H9 (cell line): ENCODE data around the gene ELAPOR1. TPM values are rescaled to one million over a fixed set of nuclear protein-coding genes. Genes with fewer than 3 reads are reported as not detected.

Experiments used
- DNase-seq: peaks from one replicate; pipeline ENCODE4 v3.0.0-alpha.2; 2017
- H2AFZ ChIP-seq: one replicate; pipeline ENCODE4 v1.6.1; 2013; ENCODE audit warnings: mild to moderate bottlenecking, low read length, control low read depth, moderate library complexity
- H2AK5ac ChIP-seq: 2 replicates; pipeline ENCODE4 v1.6.1; 2013; ENCODE audit warnings: low read length, control low read depth, mixed read lengths; ENCODE audit not compliant: insufficient read length
- H2BK120ac ChIP-seq: one replicate; pipeline ENCODE4 v1.6.1; 2013; ENCODE audit warnings: low read depth, mild to moderate bottlenecking, low read length, control low read depth, inconsistent platforms; ENCODE audit not compliant: poor library complexity, severe bottlenecking
- H2BK12ac ChIP-seq: 2 replicates; pipeline ENCODE4 v1.6.1; 2013; ENCODE audit warnings: low read length, control low read depth, mixed read lengths, low read depth; ENCODE audit not compliant: insufficient read length
- H2BK15ac ChIP-seq: 2 replicates; pipeline ENCODE4 v1.6.1; 2013; ENCODE audit warnings: low read depth, low read length, control low read depth
- H2BK20ac ChIP-seq: one replicate; pipeline ENCODE4 v1.6.1; 2013; ENCODE audit warnings: low read depth, mild to moderate bottlenecking, low read length, control low read depth, inconsistent platforms; ENCODE audit not compliant: poor library complexity, severe bottlenecking
- H2BK5ac ChIP-seq: 2 replicates; pipeline ENCODE4 v1.6.1; 2013; ENCODE audit warnings: low read length, control low read depth, mixed read lengths; ENCODE audit not compliant: insufficient read length
- H3K14ac ChIP-seq: 2 replicates; pipeline ENCODE4 v1.6.1; 2013; ENCODE audit warnings: low read length, control low read depth; ENCODE audit not compliant: insufficient read depth
- H3K18ac ChIP-seq: 2 replicates; pipeline ENCODE4 v1.6.1; 2013; ENCODE audit warnings: low read depth, mild to moderate bottlenecking, mixed read lengths, low read length, control low read depth; ENCODE audit not compliant: insufficient read length
- H3K23ac ChIP-seq: 2 replicates; pipeline ENCODE4 v1.6.1; 2013; ENCODE audit warnings: low read length, control low read depth, mixed read lengths, low read depth; ENCODE audit not compliant: insufficient read length
- H3K23me2 ChIP-seq: 2 replicates; pipeline ENCODE4 v1.6.1; 2013; ENCODE audit warnings: low read depth, mild to moderate bottlenecking, mixed read lengths, low read length, control low read depth; ENCODE audit not compliant: insufficient read length, poor library complexity, severe bottlenecking
- H3K27ac ChIP-seq: 2 replicates; pipeline ENCODE4 v1.5.1; 2013; ENCODE audit warnings: low read length, control low read depth, mixed read lengths, low read depth; ENCODE audit not compliant: insufficient read length
- H3K27me3 ChIP-seq: 2 replicates; pipeline ENCODE4 v1.6.1; 2013; ENCODE audit warnings: low read length, control low read depth, inconsistent platforms; ENCODE audit not compliant: insufficient read depth
- H3K4ac ChIP-seq: 2 replicates; pipeline ENCODE4 v1.6.1; 2013; ENCODE audit warnings: low read depth, mild to moderate bottlenecking, control low read depth, inconsistent platforms, low read length, moderate library complexity
- H3K4me1 ChIP-seq: 2 replicates; pipeline ENCODE4 v1.6.1; 2013; ENCODE audit warnings: low read length, control low read depth, inconsistent platforms; ENCODE audit not compliant: insufficient read depth
- H3K4me2 ChIP-seq: 2 replicates; pipeline ENCODE4 v1.6.1; 2013; ENCODE audit warnings: low read length, control low read depth, mixed read lengths; ENCODE audit not compliant: insufficient read length, insufficient read depth
- H3K56ac ChIP-seq: 2 replicates; pipeline ENCODE4 v1.6.1; 2013; ENCODE audit warnings: low read depth, mild to moderate bottlenecking, mixed read lengths, low read length, control low read depth; ENCODE audit not compliant: insufficient read length
- H3K79me1 ChIP-seq: 2 replicates; pipeline ENCODE4 v1.6.1; 2013; ENCODE audit warnings: low read depth, mild to moderate bottlenecking, moderate library complexity, low read length, control low read depth, inconsistent platforms; ENCODE audit not compliant: insufficient read depth, poor library complexity, severe bottlenecking
- H3K79me2 ChIP-seq: 2 replicates; pipeline ENCODE4 v1.6.1; 2013; ENCODE audit warnings: low read length, control low read depth, inconsistent platforms; ENCODE audit not compliant: insufficient read depth
- H3K9ac ChIP-seq: 2 replicates; pipeline ENCODE4 v1.6.1; 2013; ENCODE audit warnings: low read length, control low read depth, mixed read lengths; ENCODE audit not compliant: insufficient read length; ENCODE audit errors: extremely low read depth
- H3K9me3 ChIP-seq: one replicate; pipeline ENCODE4 v1.6.1; 2013; ENCODE audit warnings: low read depth, low read length, inconsistent platforms; ENCODE audit not compliant: control insufficient read depth
- H3T11ph ChIP-seq: one replicate; pipeline ENCODE4 v1.6.1; 2013; ENCODE audit warnings: mild to moderate bottlenecking, low read length, control low read depth, inconsistent platforms
- H4K20me1 ChIP-seq: one replicate; pipeline ENCODE4 v1.6.1; 2013; ENCODE audit not compliant: control insufficient read depth, insufficient read length, insufficient read depth
- H4K5ac ChIP-seq: 2 replicates; pipeline ENCODE4 v1.6.1; 2013; ENCODE audit warnings: low read depth, mild to moderate bottlenecking, mixed read lengths, low read length, control low read depth; ENCODE audit not compliant: insufficient read length
- H4K8ac ChIP-seq: replicated peaks from 2 replicates; pipeline ENCODE4 v1.6.1; 2013; ENCODE audit warnings: low read length, control low read depth, mixed read lengths, low read depth; ENCODE audit not compliant: insufficient read length
- H4K91ac ChIP-seq: 2 replicates; pipeline ENCODE4 v1.6.1; 2013; ENCODE audit warnings: low read depth, mild to moderate bottlenecking, moderate library complexity, mixed read lengths, low read length, control low read depth; ENCODE audit not compliant: insufficient read length
- H3K27ac Mint-ChIP-seq, 3 experiments: 2 replicates in 2 of 3; 3 replicates in 1 of 3; pipeline ENCODE4 v1.8.0; 2020 to 2021; ENCODE audit warnings: mixed read lengths in 3 of 3, mild to moderate bottlenecking in 1 of 3, moderate library complexity in 1 of 3
- H3K27me3 Mint-ChIP-seq: 2 replicates; pipeline ENCODE4 v1.8.0; 2021; ENCODE audit warnings: low read depth, mild to moderate bottlenecking, moderate library complexity, mixed read lengths
- H3K36me3 Mint-ChIP-seq, 3 experiments: 2 replicates in 2 of 3; 3 replicates in 1 of 3; pipeline ENCODE4 v1.8.0; 2020 to 2021; ENCODE audit warnings: low read depth in 3 of 3, mixed read lengths in 3 of 3; ENCODE audit not compliant: insufficient read depth in 1 of 3
- H3K4me1 Mint-ChIP-seq, 2 experiments: 2 replicates each; pipeline ENCODE4 v1.8.0; 2020; ENCODE audit warnings: mixed read lengths in 2 of 2
- H3K4me3 Mint-ChIP-seq, 2 experiments: 2 replicates in 1 of 2; 3 replicates in 1 of 2; pipeline ENCODE4 v1.8.0; 2020 to 2021; ENCODE audit warnings: mild to moderate bottlenecking in 2 of 2, mixed read lengths in 2 of 2, moderate library complexity in 1 of 2
- H3K9me3 Mint-ChIP-seq, 2 experiments: 2 replicates in 1 of 2; 3 replicates in 1 of 2; pipeline ENCODE4 v1.8.0; 2020; ENCODE audit warnings: mild to moderate bottlenecking in 2 of 2, mixed read lengths in 2 of 2, moderate library complexity in 1 of 2
- CTCF ChIP-seq: fragments of 200-600 bp; sonication (generic); conservative IDR thresholded peaks from 3 replicates; pipeline ENCODE4 v1.8.0; 2021; ENCODE audit warnings: antibody characterized with exemption, mild to moderate bottlenecking
- total RNA-seq: library from RNA; stranded (reverse); gene quantifications from 2 replicates; pipeline ENCODE4 v1.2.1, GENCODE V29; 2021

Gene ELAPOR1
- total RNA-seq, 1 experiment from 2014 or later = 0.55 TPM

GRCh38 chr1:109163551-109163950 lies 49.6 kb downstream of the ELAPOR1 start:
- Histone ChIP-seq H3K56ac (no peak overlapping the region), H3K27me3 (no peaks in the 10 kb centered on the region), H3K79me1 (no peaks in the 10 kb centered on the region), H2BK20ac (no peak overlapping the region), H3K4ac (no peak overlapping the region), H3K4me1 (no peaks in the 10 kb centered on the region; the same call in 1 of the 2 replicates), H4K20me1 (no peaks in the 10 kb centered on the region), H3K23me2 (no peaks in the 10 kb centered on the region), H2BK12ac (no peak overlapping the region), H3K79me2 (no peaks in the 10 kb centered on the region), H3K9ac (no peak overlapping the region), H4K8ac (no peak overlapping the region), H2BK120ac (no peak overlapping the region), H3K18ac (no peak overlapping the region), H4K5ac (no peak overlapping the region), H3K4me2 (no peak overlapping the region), H2AK5ac (no peak overlapping the region), H3K9me3 (no peaks in the 10 kb centered on the region), H2AFZ (no peak overlapping the region), H2BK15ac (no peak overlapping the region), H3K23ac (no peak overlapping the region), H3K27ac (no peak overlapping the region), H2BK5ac (no peak overlapping the region), H4K91ac (no peak overlapping the region), H3T11ph (no peak overlapping the region), H3K14ac (no peak overlapping the region)
- Mint-ChIP-seq H3K36me3 (no peaks in the 10 kb centered on the region), H3K27ac (no peak overlapping the region), H3K27me3 (no peaks in the 10 kb centered on the region; the same call in 1 of the 2 replicates), H3K4me1 (peaks cover 18 to 20% of the 10 kb centered on the region in 2 experiments), H3K4me3 (no peak overlapping the region), H3K9me3 (no peaks in the 10 kb centered on the region)
- no peak for DNase-seq
- TF ChIP-seq CTCF = no peak

Other genes with a start within 250 kb of the ELAPOR1 start
- 5.2 and 6.4 TPM in 2 replicates for gene GPSM2, start 237.1 kb upstream of the ELAPOR1 start, total RNA-seq
- 18.2 and 18.8 TPM in 2 replicates for gene CLCC1, start 150.6 kb upstream of the ELAPOR1 start, total RNA-seq
- 4.1 and 6.6 TPM in 2 replicates for gene WDR47, start 72.0 kb upstream of the ELAPOR1 start, total RNA-seq
- 47.8 and 50.9 TPM in 2 replicates for gene TAF13, start 38.1 kb upstream of the ELAPOR1 start, total RNA-seq
- 13.9 and 15.7 TPM in 2 replicates for gene TMEM167B, start 23.4 kb upstream of the ELAPOR1 start, total RNA-seq
- gene SARS1, start 99.8 kb downstream of the ELAPOR1 start, total RNA-seq = 139 and 144 TPM in 2 replicates
- 26.7 and 29.2 TPM in 2 replicates for gene CELSR2, start 135.4 kb downstream of the ELAPOR1 start, total RNA-seq
- 60.3 and 63.0 TPM in 2 replicates for gene PSRC1, start 169.0 kb downstream of the ELAPOR1 start, total RNA-seq
- 0.59 and 1.1 TPM in 2 replicates for gene MYBPHL, start 192.9 kb downstream of the ELAPOR1 start, total RNA-seq